GM12878 (cell line): ENCODE results near the gene ZFP36. TPM values are rescaled to one million over a fixed set of nuclear protein-coding genes. Genes with fewer than 3 reads are reported as not detected.

Source experiments
- CBX5 ChIP-seq: sonication (generic); IDR thresholded peaks from 2 replicates; pipeline ENCODE4 v1.6.1; 2016; ENCODE audit warnings: low read depth, moderate library complexity, mild to moderate bottlenecking, inconsistent platforms
- E2F4 ChIP-seq: IDR thresholded peaks from 2 replicates; pipeline ENCODE4 v1.6.1; 2012; ENCODE audit warnings: low read depth, low read length, improper control_type of control experiment
- ETV6 ChIP-seq, 2 experiments: fragments of 450-650 bp in 1 of 2; IDR thresholded peaks in 1 of 2; conservative IDR thresholded peaks in 1 of 2; 2 replicates each; pipeline ENCODE4 v1.6.1; 2014; ENCODE audit warnings: antibody characterized with exemption in 1 of 2, borderline replicate concordance in 1 of 2, low read depth in 1 of 2, mild to moderate bottlenecking in 1 of 2, moderate library complexity in 1 of 2
- FOXK2 ChIP-seq: fragments of 450-650 bp; IDR thresholded peaks from 2 replicates; pipeline ENCODE4 v1.6.1; 2017; ENCODE audit warnings: mild to moderate bottlenecking, moderate library complexity
- HSF1 ChIP-seq: fragments of 150-350 bp; IDR thresholded peaks from 2 replicates; pipeline ENCODE4 v1.6.1; 2014; ENCODE audit warnings: mild to moderate bottlenecking, low read depth, low read length
- JUND ChIP-seq: IDR thresholded peaks from 2 replicates; pipeline ENCODE4 v1.6.1; 2012; ENCODE audit warnings: low read depth, mild to moderate bottlenecking, low read length, improper control_type of control experiment, moderate library complexity
- KLF5 ChIP-seq: fragments of 450-650 bp; IDR thresholded peaks from 2 replicates; pipeline ENCODE4 v1.6.1; 2014; ENCODE audit warnings: mild to moderate bottlenecking; ENCODE audit not compliant: partially characterized antibody
- LARP7 ChIP-seq: fragments of 450-650 bp; IDR thresholded peaks from 2 replicates; pipeline ENCODE4 v1.6.1; 2017; ENCODE audit warnings: mild to moderate bottlenecking
- NR2C2 ChIP-seq: IDR thresholded peaks from 2 replicates; pipeline ENCODE4 v1.6.1; 2011; ENCODE audit warnings: borderline replicate concordance, low read depth; ENCODE audit not compliant: control insufficient read depth, insufficient read length
- RELA ChIP-seq: fragments of 450-650 bp; IDR thresholded peaks from 2 replicates; pipeline ENCODE4 v1.8.0; 2014; ENCODE audit warnings: borderline replicate concordance; ENCODE audit not compliant: partially characterized antibody
- SMAD5 ChIP-seq: IDR thresholded peaks from 2 replicates; pipeline ENCODE4 v1.6.1; 2016; ENCODE audit warnings: antibody characterized with exemption, low read depth
- STAT3 ChIP-seq: IDR thresholded peaks from 2 replicates; pipeline ENCODE4 v1.6.1; 2011; ENCODE audit warnings: low read depth, low read length, improper control_type of control experiment
- ZNF592 ChIP-seq: fragments of 450-650 bp; IDR thresholded peaks from 2 replicates; pipeline ENCODE4 v1.6.1; 2017; ENCODE audit warnings: mild to moderate bottlenecking, moderate library complexity
- ZSCAN29 ChIP-seq: fragments of 450-650 bp; IDR thresholded peaks from 2 replicates; pipeline ENCODE4 v1.6.1; 2017; ENCODE audit warnings: mild to moderate bottlenecking, moderate library complexity
- polyA plus RNA-seq, 11 experiments: library from polyadenylated mRNA; depleted of rRNA in 4 of 11; unstranded in 6 of 11; stranded (reverse) in 5 of 11; fragments of >200 nt; fragmentation: Nextera tagmentation in 4 of 11; fragmentation: Illumina TruSeq in 1 of 11; extraction: Ambion mirVana in 4 of 11; extraction: Trizol in 1 of 11; gene quantifications; 1 replicate in 1 of 11; 2 replicates in 10 of 11; pipeline versions ENCODE4 v1.2.1 to v1.2.3, GENCODE V29; 2011 to 2016; ENCODE audit warnings: inconsistent platforms in 2 of 11, missing spikeins in 2 of 11, low read depth in 1 of 11
- total RNA-seq, 4 experiments: library from RNA; depleted of rRNA in 3 of 4; stranded (reverse); fragments of >200 nt in 3 of 4; fragmentation: Illumina TruSeq in 1 of 4; extraction: Trizol in 1 of 4; gene quantifications; 2 replicates each; pipeline versions ENCODE4 v1.2.1 to v1.2.3, GENCODE V29; 2013 to 2021
- TF ChIP-seq, protein P1 (sequence below): fragments of 150-350 bp; IDR thresholded peaks from 2 replicates; pipeline ENCODE4 v1.6.1; 2016; ENCODE audit warnings: low read depth, low read length

Gene ZFP36
- total and polyA plus RNA-seq, 10 of the 15 experiments (the other 5 are each of a cell fraction or from before 2014, with no cell fraction given), result 5.3 to 55.0 (median 18.1) TPM

DNA sequence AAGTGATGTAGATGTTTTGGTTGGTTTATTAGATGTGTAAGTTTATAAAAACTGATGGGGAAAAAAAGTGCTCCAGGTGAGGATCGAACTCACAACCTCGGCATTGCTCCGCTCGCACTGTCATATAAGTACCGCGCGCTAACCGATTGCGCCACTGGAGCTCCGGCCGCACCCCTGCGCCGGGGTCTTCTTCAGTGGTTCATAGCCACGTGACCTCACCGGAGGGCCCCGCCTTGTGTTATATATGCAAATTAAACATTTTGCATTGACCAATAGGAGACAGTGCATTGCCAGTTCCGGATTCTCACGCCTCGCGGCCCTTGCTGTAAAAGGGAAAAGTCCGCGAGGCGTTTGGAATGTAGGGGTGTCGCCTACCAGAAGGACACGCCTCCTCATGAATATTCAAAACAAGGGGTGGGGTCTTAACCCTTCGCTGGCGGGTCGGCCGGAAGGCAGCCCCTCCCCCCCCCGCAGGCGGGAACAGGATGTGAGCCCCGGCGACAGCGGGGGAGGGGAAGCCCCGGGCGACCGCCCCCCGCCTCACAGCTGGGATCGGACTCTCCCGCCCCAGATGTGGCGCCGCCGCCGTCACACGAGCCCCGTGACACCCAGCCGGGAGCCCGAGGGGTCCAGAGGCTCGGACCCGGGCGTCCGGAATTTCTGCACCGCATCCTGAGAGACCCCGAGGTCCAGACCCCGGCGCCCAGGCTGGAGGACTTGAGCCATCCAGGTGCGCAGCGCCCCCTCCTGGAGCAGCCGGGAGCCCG, 5.6 kb downstream of the ZFP36 start, which contains the start of gene PLEKHG2 (continued):
- no peak for TF ChIP-seq CBX5
- TF ChIP-seq, protein P1, sequence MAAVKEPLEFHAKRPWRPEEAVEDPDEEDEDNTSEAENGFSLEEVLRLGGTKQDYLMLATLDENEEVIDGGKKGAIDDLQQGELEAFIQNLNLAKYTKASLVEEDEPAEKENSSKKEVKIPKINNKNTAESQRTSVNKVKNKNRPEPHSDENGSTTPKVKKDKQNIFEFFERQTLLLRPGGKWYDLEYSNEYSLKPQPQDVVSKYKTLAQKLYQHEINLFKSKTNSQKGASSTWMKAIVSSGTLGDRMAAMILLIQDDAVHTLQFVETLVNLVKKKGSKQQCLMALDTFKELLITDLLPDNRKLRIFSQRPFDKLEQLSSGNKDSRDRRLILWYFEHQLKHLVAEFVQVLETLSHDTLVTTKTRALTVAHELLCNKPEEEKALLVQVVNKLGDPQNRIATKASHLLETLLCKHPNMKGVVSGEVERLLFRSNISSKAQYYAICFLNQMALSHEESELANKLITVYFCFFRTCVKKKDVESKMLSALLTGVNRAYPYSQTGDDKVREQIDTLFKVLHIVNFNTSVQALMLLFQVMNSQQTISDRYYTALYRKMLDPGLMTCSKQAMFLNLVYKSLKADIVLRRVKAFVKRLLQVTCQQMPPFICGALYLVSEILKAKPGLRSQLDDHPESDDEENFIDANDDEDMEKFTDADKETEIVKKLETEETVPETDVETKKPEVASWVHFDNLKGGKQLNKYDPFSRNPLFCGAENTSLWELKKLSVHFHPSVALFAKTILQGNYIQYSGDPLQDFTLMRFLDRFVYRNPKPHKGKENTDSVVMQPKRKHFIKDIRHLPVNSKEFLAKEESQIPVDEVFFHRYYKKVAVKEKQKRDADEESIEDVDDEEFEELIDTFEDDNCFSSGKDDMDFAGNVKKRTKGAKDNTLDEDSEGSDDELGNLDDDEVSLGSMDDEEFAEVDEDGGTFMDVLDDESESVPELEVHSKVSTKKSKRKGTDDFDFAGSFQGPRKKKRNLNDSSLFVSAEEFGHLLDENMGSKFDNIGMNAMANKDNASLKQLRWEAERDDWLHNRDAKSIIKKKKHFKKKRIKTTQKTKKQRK, result 0 out of 2 replicates have a peak, but pooled peaks have one; percentile 34
- TF ChIP-seq HSF1, result 0 out of 2 replicates have a peak, but pooled peaks have one; percentile 47
- TF ChIP-seq STAT3, result no peak
- 0 out of 2 replicates have a peak, but pooled peaks have one; percentile 58 for TF ChIP-seq E2F4
- peak in 1 of 2 experiments; percentile 35; a peak in 1 of 4 replicates for TF ChIP-seq ETV6 (conservative IDR thresholded peaks at IDR 0.05 in 1 of 2, IDR thresholded peaks at IDR 0.05 in 1 of 2; ENCODE audit: borderline replicate concordance in 1 of 2, low read depth in 1 of 2)
- peak; percentile 57 for TF ChIP-seq KLF5
- TF ChIP-seq LARP7, result peak; percentile 98
- TF ChIP-seq RELA, result no peak
- peak; percentile 77 for TF ChIP-seq ZSCAN29
- TF ChIP-seq JUND, result 0 out of 2 replicates have a peak, but pooled peaks have one; percentile 11
- peak; percentile 65; the same call in 1 of the 2 replicates for TF ChIP-seq ZNF592
- no peak for TF ChIP-seq SMAD5
- no peak for TF ChIP-seq NR2C2
- no peak for TF ChIP-seq FOXK2
